ENCODE measurements around the gene CTNNA2.
"Not testable (repeated sequence)": the region's sequence is repeated elsewhere in the genome, so short reads cannot be mapped to it uniquely, and the experiment has no call there.

CTNNA2 gene

GRCh38 chr2:80199504-80199903 lies 686.7 kb downstream of the CTNNA2 start:
- Mint-ChIP-seq H3K36me3 (ENCODE audit: low read depth) (no peaks in the 10 kb centered on the region), H3K27me3 (no peaks in the 10 kb centered on the region), H3K9me3 (peaks cover 6% of the 10 kb centered on the region), H3K4me1 (ENCODE audit: low read depth) (no peaks in the 10 kb centered on the region), H3K4me3 (no peak overlapping the region), H3K27ac (no peak overlapping the region)
- DNase-seq = no peak

- DNase-seq; H3K4me3 Mint-ChIP-seq; H3K36me3 Mint-ChIP-seq (ENCODE audit: low read depth); H3K4me1 Mint-ChIP-seq (ENCODE audit: low read depth); H3K27ac Mint-ChIP-seq; H3K27me3 Mint-ChIP-seq: not testable (repeated sequence)
- peaks cover 13% of the 10 kb centered on the region for H3K9me3 Mint-ChIP-seq
These were observed 691.1 kb downstream of the CTNNA2 start for GRCh38 chr2:80203929-80204328.

GRCh38 chr2:80205498-80205897 lies 692.6 kb downstream of the CTNNA2 start:
- peaks cover 10% of the 10 kb centered on the region for H3K9me3 Mint-ChIP-seq
- H3K27ac Mint-ChIP-seq = no peak overlapping the region
- no peak overlapping the region for H3K4me3 Mint-ChIP-seq
- H3K27me3 Mint-ChIP-seq = no peaks in the 10 kb centered on the region
- H3K4me1 Mint-ChIP-seq (ENCODE audit: low read depth) = no peaks in the 10 kb centered on the region
- H3K36me3 Mint-ChIP-seq (ENCODE audit: low read depth) = no peaks in the 10 kb centered on the region
- DNase-seq = no peak

GRCh38 chr2:80209458-80209857 lies 696.6 kb downstream of the CTNNA2 start:
- Mint-ChIP-seq H3K4me3 (no peak overlapping the region), H3K9me3 (peaks cover 9% of the 10 kb centered on the region), H3K36me3 (ENCODE audit: low read depth) (no peaks in the 10 kb centered on the region), H3K27me3 (no peaks in the 10 kb centered on the region), H3K27ac (no peak overlapping the region), H3K4me1 (ENCODE audit: low read depth) (no peaks in the 10 kb centered on the region)
- DNase-seq = no peak

DNA sequence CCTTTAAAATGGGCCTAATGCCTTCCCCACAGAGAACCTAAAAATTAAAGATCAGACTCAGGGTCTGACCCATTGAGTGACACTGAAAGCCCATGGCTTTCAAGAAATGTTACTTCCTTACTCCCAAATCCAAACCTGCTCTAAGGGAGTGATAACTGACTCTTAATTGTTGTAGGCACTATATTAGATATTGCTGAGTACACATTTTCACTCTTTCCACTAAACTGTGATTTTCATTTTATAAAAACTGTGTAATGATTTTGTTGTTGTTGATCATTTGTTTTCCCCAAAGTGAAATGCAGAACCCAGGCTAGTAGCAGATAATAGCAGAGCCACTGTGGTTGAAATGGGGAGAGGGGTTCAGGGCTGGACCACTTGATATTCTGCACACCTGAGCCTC lies 704.6 kb downstream of the CTNNA2 start:
- Mint-ChIP-seq H3K27ac (no peak overlapping the region), H3K9me3 (peaks cover 10% of the 10 kb centered on the region), H3K36me3 (ENCODE audit: low read depth) (no peaks in the 10 kb centered on the region), H3K27me3 (no peaks in the 10 kb centered on the region), H3K4me1 (ENCODE audit: low read depth) (no peaks in the 10 kb centered on the region), H3K4me3 (no peak overlapping the region)
- DNase-seq = no peak

DNA sequence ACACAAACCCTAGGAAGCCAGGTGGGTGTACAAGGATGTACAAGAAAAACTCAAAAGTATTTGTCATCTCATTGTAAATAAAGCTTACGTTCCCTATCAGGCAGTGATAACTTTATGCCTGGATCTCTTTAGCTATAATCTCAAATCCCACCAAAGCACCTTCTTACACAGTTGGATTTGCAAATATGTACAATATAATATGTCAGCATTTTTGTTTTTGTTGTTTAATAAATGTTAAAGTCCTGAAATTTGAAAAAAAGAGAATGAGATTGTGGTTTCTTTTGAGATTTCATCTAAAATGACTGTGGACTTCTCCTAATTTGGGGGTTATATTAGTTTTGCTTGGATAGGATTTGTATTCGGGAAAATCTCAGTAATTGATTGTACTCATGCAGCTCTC lies 709.8 kb downstream of the CTNNA2 start:
- Mint-ChIP-seq H3K9me3 (no peaks in the 10 kb centered on the region), H3K4me1 (ENCODE audit: low read depth) (no peaks in the 10 kb centered on the region), H3K36me3 (ENCODE audit: low read depth) (no peaks in the 10 kb centered on the region), H3K27ac (no peak overlapping the region), H3K4me3 (no peak overlapping the region), H3K27me3 (no peaks in the 10 kb centered on the region)
- DNase-seq = no peak

DNA sequence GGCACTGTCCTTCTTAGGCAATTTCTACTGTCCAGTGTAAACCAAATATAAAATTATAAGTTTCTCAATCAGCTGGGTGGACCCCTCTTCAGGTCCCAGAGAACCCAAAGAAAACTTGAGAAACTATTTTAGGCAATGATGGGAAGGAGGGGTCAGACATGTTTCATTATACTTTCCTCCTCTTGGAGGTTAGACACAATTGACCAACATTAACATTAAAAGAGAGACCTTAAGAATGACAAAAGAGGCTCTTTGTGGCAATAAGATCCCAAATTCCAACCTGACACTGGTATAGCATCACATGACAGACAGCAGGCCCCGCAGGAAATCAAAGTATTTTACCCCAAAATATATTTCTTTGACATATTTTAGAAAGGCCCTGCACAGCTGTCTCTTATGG lies 718.6 kb downstream of the CTNNA2 start:
- no peak for DNase-seq
- no peaks in the 10 kb centered on the region for H3K27me3 Mint-ChIP-seq
- H3K27ac Mint-ChIP-seq = no peak overlapping the region
- peaks cover 12% of the 10 kb centered on the region for H3K9me3 Mint-ChIP-seq
- H3K4me3 Mint-ChIP-seq = no peak overlapping the region
- H3K36me3 Mint-ChIP-seq (ENCODE audit: low read depth) = no peaks in the 10 kb centered on the region
- H3K4me1 Mint-ChIP-seq (ENCODE audit: low read depth) = no peaks in the 10 kb centered on the region

- Mint-ChIP-seq H3K4me1 (ENCODE audit: low read depth) (no peaks in the 10 kb centered on the region), H3K4me3 (no peak overlapping the region), H3K27ac (no peak overlapping the region), H3K36me3 (ENCODE audit: low read depth) (no peaks in the 10 kb centered on the region), H3K9me3 (peaks cover 12% of the 10 kb centered on the region), H3K27me3 (no peaks in the 10 kb centered on the region)
- DNase-seq = no peak
These were observed 720.5 kb downstream of the CTNNA2 start for GRCh38 chr2:80233333-80233732.

DNA sequence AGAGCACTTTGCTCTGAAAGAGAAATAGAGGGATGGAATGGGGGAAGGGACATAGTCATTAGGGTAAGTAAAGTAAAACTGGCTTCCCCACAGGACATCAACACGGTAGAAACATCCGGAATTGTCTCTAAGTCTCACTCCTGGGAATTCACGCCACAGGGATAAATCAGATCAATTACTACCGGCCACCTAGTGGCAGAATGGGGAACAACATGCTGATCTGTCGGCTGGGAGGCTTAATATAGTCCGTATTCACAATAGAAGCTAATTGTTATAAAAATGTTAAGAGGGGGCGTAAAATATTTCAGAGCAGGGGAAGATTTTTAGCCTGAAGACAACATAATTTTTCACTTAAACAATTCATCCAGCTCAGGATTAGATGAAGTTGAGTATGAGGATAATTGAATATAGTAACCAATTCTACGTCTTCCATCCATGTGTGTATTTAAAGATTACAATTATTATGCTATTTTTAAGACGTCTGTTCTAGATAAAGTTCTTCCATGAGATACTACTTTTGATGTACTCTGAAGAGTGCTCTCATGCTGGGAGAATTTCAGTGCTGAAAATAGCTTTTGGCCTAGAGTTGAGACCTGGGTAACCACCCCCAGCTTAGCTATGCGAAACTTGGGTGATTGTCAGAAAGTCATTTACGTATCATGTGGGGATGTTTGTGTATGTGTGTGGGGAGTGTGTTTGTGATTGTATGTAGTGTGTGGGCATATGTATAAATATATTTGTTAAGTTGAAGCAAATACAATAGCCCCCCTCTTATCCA lies 726.0 kb downstream of the CTNNA2 start:
- no peak overlapping the region for H3K4me3 Mint-ChIP-seq
- H3K27ac Mint-ChIP-seq = no peak overlapping the region
- no peaks in the 10 kb centered on the region for H3K36me3 Mint-ChIP-seq (ENCODE audit: low read depth)
- no peaks in the 10 kb centered on the region for H3K27me3 Mint-ChIP-seq
- peaks cover 14% of the 10 kb centered on the region for H3K9me3 Mint-ChIP-seq
- no peaks in the 10 kb centered on the region for H3K4me1 Mint-ChIP-seq (ENCODE audit: low read depth)
- DNase-seq = no peak

GRCh38 chr2:80242355-80242910 lies 729.6 kb downstream of the CTNNA2 start:
- Mint-ChIP-seq H3K27me3 (no peaks in the 10 kb centered on the region), H3K4me3 (no peak overlapping the region), H3K36me3 (ENCODE audit: low read depth) (no peaks in the 10 kb centered on the region), H3K9me3 (peaks cover 8% of the 10 kb centered on the region), H3K27ac (no peak overlapping the region), H3K4me1 (ENCODE audit: low read depth) (peaks cover 5% of the 10 kb centered on the region)
- no peak for DNase-seq

GRCh38 chr2:80244905-80245584 lies 732.2 kb downstream of the CTNNA2 start:
- Mint-ChIP-seq H3K27me3 (no peaks in the 10 kb centered on the region), H3K4me1 (ENCODE audit: low read depth) (peaks cover 5% of the 10 kb centered on the region), H3K4me3 (no peak overlapping the region), H3K9me3 (peaks cover 8% of the 10 kb centered on the region), H3K27ac (no peak overlapping the region), H3K36me3 (ENCODE audit: low read depth) (no peaks in the 10 kb centered on the region)
- no peak for DNase-seq

DNA sequence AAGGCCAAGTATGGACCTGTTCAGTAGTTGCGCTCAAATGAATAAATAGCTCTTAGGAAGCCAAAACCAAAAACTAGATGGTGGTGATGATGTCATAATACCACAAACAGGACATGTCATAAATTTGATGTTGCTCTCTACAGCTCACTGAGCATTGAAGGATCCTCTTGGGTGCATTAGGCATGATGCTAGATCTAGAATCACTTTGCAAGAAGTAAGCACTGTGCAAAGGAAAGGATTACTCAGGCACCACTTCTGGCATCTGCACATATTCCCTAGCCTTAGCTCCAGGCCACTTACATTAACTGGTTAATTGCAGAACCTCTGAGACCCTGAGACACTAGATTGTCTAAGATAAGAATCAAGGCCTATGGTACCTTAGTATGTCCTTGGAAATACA lies 733.7 kb downstream of the CTNNA2 start:
- H3K4me1 Mint-ChIP-seq (ENCODE audit: low read depth) = peaks cover 5% of the 10 kb centered on the region
- H3K27ac Mint-ChIP-seq = no peak overlapping the region
- H3K9me3 Mint-ChIP-seq = peaks cover 5% of the 10 kb centered on the region
- no peak for DNase-seq
- H3K27me3 Mint-ChIP-seq = no peaks in the 10 kb centered on the region
- H3K4me3 Mint-ChIP-seq = no peak overlapping the region
- no peaks in the 10 kb centered on the region for H3K36me3 Mint-ChIP-seq (ENCODE audit: low read depth)

GRCh38 chr2:80247339-80247738 lies 734.5 kb downstream of the CTNNA2 start:
- Mint-ChIP-seq H3K4me1 (ENCODE audit: low read depth) (peaks cover 5% of the 10 kb centered on the region), H3K4me3 (no peak overlapping the region), H3K9me3 (peaks cover 5% of the 10 kb centered on the region), H3K27me3 (no peaks in the 10 kb centered on the region), H3K27ac (no peak overlapping the region), H3K36me3 (ENCODE audit: low read depth) (no peaks in the 10 kb centered on the region)
- DNase-seq = no peak

DNA sequence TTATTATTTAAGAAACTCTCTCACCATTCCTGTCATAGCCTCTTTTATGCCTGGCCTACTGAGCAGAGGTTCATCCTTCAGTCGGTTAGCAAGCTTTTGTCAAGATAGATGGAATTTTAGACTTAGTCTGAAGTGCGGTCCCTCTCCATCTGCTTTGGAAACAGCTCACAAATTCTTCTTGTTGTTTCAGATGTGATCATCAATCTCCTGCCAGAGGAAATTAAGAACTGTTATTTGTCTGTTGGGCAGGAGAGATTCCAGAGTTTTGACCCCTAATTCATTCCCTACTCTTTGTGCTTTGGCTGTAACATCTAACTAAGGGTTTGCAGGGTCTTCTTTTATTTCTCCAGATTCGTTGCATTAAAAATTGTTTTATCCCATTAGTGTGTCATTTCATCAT lies 735.3 kb downstream of the CTNNA2 start:
- no peak overlapping the region for H3K4me3 Mint-ChIP-seq
- DNase-seq = no peak
- H3K4me1 Mint-ChIP-seq (ENCODE audit: low read depth) = peaks cover 5% of the 10 kb centered on the region
- no peaks in the 10 kb centered on the region for H3K36me3 Mint-ChIP-seq (ENCODE audit: low read depth)
- H3K27ac Mint-ChIP-seq = no peak overlapping the region
- H3K27me3 Mint-ChIP-seq = no peaks in the 10 kb centered on the region
- H3K9me3 Mint-ChIP-seq = peaks cover 5% of the 10 kb centered on the region

GRCh38 chr2:80252294-80252986 lies 739.6 kb downstream of the CTNNA2 start:
- H3K27ac Mint-ChIP-seq = no peak overlapping the region
- H3K4me1 Mint-ChIP-seq (ENCODE audit: low read depth) = no peaks in the 10 kb centered on the region
- H3K27me3 Mint-ChIP-seq = no peaks in the 10 kb centered on the region
- H3K4me3 Mint-ChIP-seq = no peak overlapping the region
- H3K9me3 Mint-ChIP-seq = peaks cover 7% of the 10 kb centered on the region
- H3K36me3 Mint-ChIP-seq (ENCODE audit: low read depth) = no peaks in the 10 kb centered on the region
- no peak for DNase-seq
